Heart right ventricle (tissue), 16 donors: Measurements from ENCODE around the gene SNX19. TPM values are rescaled to one million over a fixed set of nuclear protein-coding genes. Genes with fewer than 3 reads are reported as not detected.
"Not testable (repeated sequence)": the region's sequence is repeated elsewhere in the genome, so short reads cannot be mapped to it uniquely, and the experiment has no call there.

Source experiments
- ATAC-seq, 8 donors: fragments of 200-7000 bp; cut with Tn5 transposase; one replicate each; pipeline ENCODE4 v1.9.1; 2020; ENCODE audit warnings: mild to moderate bottlenecking in 8 of 8, moderate library complexity in 8 of 8, moderate number of reproducible peaks in 1 of 8
- DNase-seq, 2 donors: peaks; one replicate each; pipeline ENCODE4 v3.0.0-alpha.2; 2020
- H3K27ac ChIP-seq, 10 donors: fragments of 200-600 bp; sonication (generic) in 2 of 10; one replicate each; pipeline versions ENCODE4 v1.5.0 to v1.8.0; 2020 to 2022; ENCODE audit warnings: mild to moderate bottlenecking in 3 of 10
- H3K27me3 ChIP-seq, 7 donors: fragments of 200-600 bp; one replicate each; pipeline ENCODE4 v1.8.0; 2021 to 2022; ENCODE audit warnings: mild to moderate bottlenecking in 2 of 7
- H3K36me3 ChIP-seq, 9 donors: fragments of 200-600 bp; sonication (generic) in 1 of 9; one replicate each; pipeline versions ENCODE4 v1.5.0 to v1.8.0; 2020 to 2022; ENCODE audit warnings: mild to moderate bottlenecking in 2 of 9
- H3K4me1 ChIP-seq, 9 donors: fragments of 200-600 bp; sonication (generic) in 1 of 9; one replicate each; pipeline versions ENCODE4 v1.5.0 to v1.8.0; 2020 to 2022; ENCODE audit warnings: mild to moderate bottlenecking in 4 of 9
- H3K4me3 ChIP-seq, 10 donors: fragments of 200-600 bp; sonication (generic) in 2 of 10; one replicate each; pipeline versions ENCODE4 v1.5.0 to v1.8.0; 2020 to 2022; ENCODE audit warnings: mild to moderate bottlenecking in 7 of 10, moderate library complexity in 2 of 10
- H3K9me3 ChIP-seq, 11 donors: fragments of 200-600 bp in 10 of 11; sonication (generic) in 2 of 11; one replicate each; pipeline versions ENCODE4 v1.5.0 to v1.8.0; 2013 to 2022; ENCODE audit warnings: mild to moderate bottlenecking in 2 of 11, control low read depth in 1 of 11, moderate library complexity in 1 of 11
- CTCF ChIP-seq, 9 donors: fragments of 200-600 bp; sonication (generic) in 2 of 9; IDR thresholded peaks; one replicate each; pipeline versions ENCODE4 v1.5.0 to v1.8.0; 2021 to 2022; ENCODE audit warnings: antibody characterized with exemption in 9 of 9, mild to moderate bottlenecking in 5 of 9, moderate library complexity in 1 of 9
- WGBS, 2 donors: extraction: QIAGEN DNeasy Blood & Tissue Kit; methylation state at CpG; one replicate each; pipeline ENCODE4 v1.1.7; 2013; ENCODE audit warnings: inconsistent platforms in 1 of 2; 5-methylcytosine and 5-hydroxymethylcytosine counted together
- intact Hi-C, 10 donors: fragments of 100-400 bp; cut with DNase I; formaldehyde crosslinking; loops; one replicate each; pipeline versions ENCODE4 v1.11.1 to v1.14.2; 2022
- polyA plus RNA-seq, 2 donors: library from polyadenylated mRNA; stranded (reverse); fragments of 200-250 nt; gene quantifications; one replicate each; pipeline ENCODE4 v1.2.3, GENCODE V29; 2013
- total RNA-seq, 10 donors: library from RNA; stranded (reverse); fragmentation: NEBNext Ultra II Directional in 3 of 10; extraction: Animal tissue kit (Norgen Biotek cat#: 25700) in 3 of 10; gene quantifications; one replicate each; pipeline versions ENCODE4 v1.2.1 to v1.2.4, GENCODE V29; 2021 to 2023
- donor health status: Arrhythmogenic right ventricular cardiomyopathy.
- donor health status: ischemic (EF 13 %, LVEDD 7.1; RV severe dilation, severe dysfunction).
- donor health status: healthy with polysubstance abuse.
- donor health status: DM: no; HTN: yes; CAD: no.
- donor health status: DM: no; HTN: no; CAD: no.
- donor health status: ischemic (EF 25% LVEDD 6.9; RV normal size, moderate dysfunction).
- donor health status: ischemic (EF 25% LVEDD 5.7; RV mildly dilated, moderate dysfunction).
- donor health status: healthy.
- donor health status: DM: yes; HTN: yes; CAD: no.
- donor health status: Ischemic cardiomyopathy.
- donor health status: ischemic (EF 35%, LVEDD 5.7; RV mildly dilated, moderate dysfunction).
- donor health status: nonischemic (EF 11% LVEDD 7.7; RV severe dilation, severe dysfunction).
- donor health status: DM: yes; HTN: yes; CAD: no.
- donor health status: PGD.
- donor health status: ischemic (EF 29% LVEDD 5.4; RV normal size, mild dysfunction).
- donor health status: nonischemic (EF 23%, LVEDD 6.1; RV moderate dilation, normal function).

SNX19 gene
- total and polyA plus RNA-seq, 12 donors = 10.4 to 60.9 (median 53.5) TPM

DNA sequence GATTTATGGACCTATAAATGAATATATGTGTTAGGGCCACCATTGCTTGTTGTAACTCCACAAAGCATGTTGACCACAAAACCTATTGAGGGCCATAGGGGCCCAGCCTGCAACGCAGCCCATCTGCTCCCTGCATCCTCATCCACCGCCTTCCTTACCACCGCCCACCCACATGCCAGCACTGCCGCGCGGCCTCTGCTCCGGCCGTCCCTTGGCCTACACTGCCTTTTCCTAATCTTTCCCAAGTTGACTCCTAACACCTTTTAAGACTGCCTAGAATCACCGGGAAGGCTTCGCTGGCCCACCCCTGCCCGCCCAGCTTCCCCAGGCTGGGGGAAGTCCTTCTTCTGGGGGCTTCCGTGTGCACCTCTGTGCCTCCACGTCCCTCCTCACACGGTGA lies 55.0 kb downstream of the SNX19 start:
- Histone ChIP-seq H3K4me1 (peaks cover 0 to 27% (median 16%) of the 10 kb centered on the region in 9 donors), H3K27me3 (no peaks in the 10 kb centered on the region), H3K27ac (no peak overlapping the region), H3K9me3 (peaks cover 0 to 6% (median 0%) of the 10 kb centered on the region in 11 donors), H3K36me3 (no peaks in the 10 kb centered on the region), H3K4me3 (no peak overlapping the region)
- no peak for TF ChIP-seq CTCF (IDR thresholded peaks at IDR 0.05)
- 91 to 96% methylated on average over 14 of the region's 14 CpGs for WGBS, 2 donors
- intact Hi-C loops = loop anchor here in 7 of 10 donors (1.0 to 10.0 kb wide), 8 partner anchors 36 to 649 kb away; no protein-coding TSS in a partner anchor
- ATAC-seq (no peak), DNase-seq (no peak)

DNA sequence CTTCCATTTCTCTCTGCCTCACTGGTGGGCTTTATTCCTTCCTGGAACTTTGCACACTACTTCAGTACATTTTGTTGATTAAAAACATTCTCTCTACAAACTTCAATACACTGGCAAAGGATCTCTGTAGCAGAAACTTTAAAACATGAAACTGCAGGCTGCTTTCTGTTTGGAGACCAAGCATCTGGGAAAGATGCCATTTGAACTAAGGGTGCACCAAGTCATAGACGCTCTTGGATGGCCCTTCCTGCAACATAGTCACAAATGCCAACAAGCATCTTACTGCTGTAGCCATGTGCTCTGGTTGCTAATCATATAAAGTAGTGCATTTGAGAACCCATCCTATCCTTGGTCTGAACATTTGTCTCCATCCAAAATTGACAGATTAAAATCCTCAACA lies 56.4 kb downstream of the SNX19 start:
- no peaks in the 10 kb centered on the region for H3K27me3 ChIP-seq
- ATAC-seq (no peak), DNase-seq (no peak)
- peaks cover 0 to 8% (median 0%) of the 10 kb centered on the region in 11 donors for H3K9me3 ChIP-seq
- no peak for TF ChIP-seq CTCF (IDR thresholded peaks at IDR 0.05)
- no peaks in the 10 kb centered on the region for H3K36me3 ChIP-seq
- H3K4me1 ChIP-seq = peaks cover 0 to 18% (median 12%) of the 10 kb centered on the region in 9 donors
- intact Hi-C loops = loop anchor here in 7 of 10 donors (2.0 to 10.0 kb wide), 6 partner anchors 37 to 648 kb away; no protein-coding TSS in a partner anchor
- WGBS, 2 donors = 33 to 62% methylated on average over 1 of the region's 1 CpG
- no peak overlapping the region for H3K27ac ChIP-seq
- H3K4me3 ChIP-seq = no peak overlapping the region

DNA sequence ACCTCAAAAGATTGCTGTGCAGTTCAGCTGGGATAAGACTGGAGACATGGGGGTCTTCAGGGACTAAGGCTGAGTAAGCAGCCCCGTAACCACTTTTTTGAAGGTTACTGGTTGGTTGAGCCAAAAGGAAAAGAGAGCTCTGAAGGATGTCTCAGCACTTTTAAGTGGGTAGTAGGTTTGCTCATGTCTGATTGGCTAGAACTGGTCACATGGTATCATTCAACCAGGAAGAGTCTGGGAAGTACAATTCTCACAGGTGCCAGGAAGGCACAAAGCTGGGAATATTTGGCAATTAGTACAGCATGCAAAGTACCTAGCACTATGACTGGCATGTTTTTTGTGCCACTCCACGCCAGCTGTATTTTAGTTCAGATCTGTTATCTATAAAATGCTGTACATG lies 58.1 kb downstream of the SNX19 start:
- intact Hi-C loops = no loop called here
- H3K4me3 ChIP-seq = no peak overlapping the region
- peak in 1 of 8 donors; percentile 39 for ATAC-seq
- H3K27me3 ChIP-seq = no peaks in the 10 kb centered on the region
- WGBS, 2 donors = 81 to 88% methylated on average over 2 of the region's 2 CpGs
- H3K4me1 ChIP-seq = peaks cover 0 to 14% (median 10%) of the 10 kb centered on the region in 9 donors
- peaks cover 0 to 8% (median 0%) of the 10 kb centered on the region in 11 donors for H3K9me3 ChIP-seq
- no peak for TF ChIP-seq CTCF (IDR thresholded peaks at IDR 0.05)
- no peaks in the 10 kb centered on the region for H3K36me3 ChIP-seq
- no peak overlapping the region for H3K27ac ChIP-seq
- DNase-seq = no peak

- H3K4me1 ChIP-seq, ATAC-seq, DNase-seq, intact Hi-C loops, H3K36me3 ChIP-seq, H3K27me3 ChIP-seq, H3K27ac ChIP-seq, H3K4me3 ChIP-seq: not testable (repeated sequence)
- WGBS, 2 donors = 81 to 82% methylated on average over 2 of the region's 2 CpGs
- H3K9me3 ChIP-seq = peaks cover 0 to 17% (median 0%) of the 10 kb centered on the region in 11 donors
Measured at GRCh38 chr11:130855707-130856106, 60.6 kb downstream of the SNX19 start.

DNA sequence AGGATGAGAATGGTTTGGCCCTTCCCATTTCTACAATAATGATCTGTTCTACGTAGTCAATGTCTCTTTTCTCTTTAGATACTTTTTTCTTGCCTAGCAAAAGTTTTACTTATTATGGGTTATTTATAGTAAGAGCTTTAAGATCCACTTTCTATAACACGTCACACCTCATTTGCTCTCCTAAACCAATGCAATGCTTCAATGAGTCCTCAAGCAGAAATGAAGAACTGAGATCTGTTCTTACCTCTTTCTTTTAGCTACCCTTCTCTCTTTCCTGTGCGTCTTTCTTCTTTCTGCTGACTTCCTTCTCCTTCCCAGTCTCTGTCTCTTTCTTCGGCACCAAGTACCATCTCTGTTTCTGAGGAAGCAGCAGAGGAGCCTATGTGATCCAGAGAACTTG lies 61.8 kb downstream of the SNX19 start:
- TF ChIP-seq CTCF (IDR thresholded peaks at IDR 0.05) = no peak
- H3K36me3 ChIP-seq = no peaks in the 10 kb centered on the region
- ATAC-seq (no peak), DNase-seq (no peak)
- no peaks in the 10 kb centered on the region for H3K27me3 ChIP-seq
- no peak overlapping the region for H3K4me3 ChIP-seq
- WGBS, 2 donors = 93 to 96% methylated on average over 4 of the region's 4 CpGs
- no peaks in the 10 kb centered on the region for H3K4me1 ChIP-seq
- no peak overlapping the region for H3K27ac ChIP-seq
- intact Hi-C loops = no loop called here
- H3K9me3 ChIP-seq = peaks cover 0 to 17% (median 0%) of the 10 kb centered on the region in 11 donors
